GM18508 (cell line): ENCODE results near the gene DACT2.

Experiments
- ATAC-seq: cut with Tn5 transposase; IDR thresholded peaks from one replicate; pipeline ENCODE4 v1.9.1; 2021; ENCODE audit warnings: moderate number of reproducible peaks; ENCODE audit not compliant: insufficient read depth, unreplicated experiment

DACT2 gene

DNA sequence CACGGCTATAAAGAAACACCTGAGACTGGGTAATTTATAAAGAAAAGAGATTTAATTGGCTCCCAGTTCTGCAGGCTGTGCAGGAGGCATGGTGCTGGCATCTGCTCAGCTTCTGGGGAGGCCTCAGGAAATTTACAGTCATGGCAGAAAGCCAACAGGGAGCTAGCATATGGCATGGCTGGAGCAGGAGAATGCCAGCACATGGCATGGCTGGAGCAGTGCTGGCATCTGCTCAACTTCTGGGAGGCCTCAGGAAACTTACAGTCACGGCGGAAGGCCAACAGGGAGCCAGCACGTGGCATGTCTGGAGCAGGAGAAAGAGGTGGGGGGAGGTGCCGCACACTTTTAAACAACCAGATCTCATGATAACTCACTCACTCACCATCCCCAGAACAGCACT, 32.5 kb upstream of the DACT2 start:
- ATAC-seq, result no peak

DNA sequence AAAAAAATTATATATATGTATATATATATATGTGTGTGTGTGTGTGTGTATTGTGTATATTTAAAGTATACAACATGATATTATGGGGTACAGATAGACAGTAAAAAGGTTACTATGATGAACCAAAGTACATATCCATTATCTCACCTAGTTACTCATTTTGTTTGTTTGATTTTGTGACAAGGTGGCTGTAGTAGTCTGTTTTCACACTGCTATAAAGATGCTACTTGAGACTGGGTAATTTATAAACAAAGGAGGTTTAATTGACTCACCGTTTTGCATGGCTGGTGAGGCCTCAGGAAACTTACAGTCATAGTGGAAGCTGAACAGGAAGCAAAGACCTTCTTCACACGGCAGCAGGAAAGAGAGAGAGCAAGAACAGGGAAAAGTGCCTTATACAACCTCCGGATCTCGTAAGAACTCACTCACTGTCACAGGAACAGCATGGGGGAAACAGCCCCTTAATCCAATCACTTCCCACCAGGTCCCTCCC, 30.2 kb upstream of the DACT2 start:
- no peak for ATAC-seq

DNA sequence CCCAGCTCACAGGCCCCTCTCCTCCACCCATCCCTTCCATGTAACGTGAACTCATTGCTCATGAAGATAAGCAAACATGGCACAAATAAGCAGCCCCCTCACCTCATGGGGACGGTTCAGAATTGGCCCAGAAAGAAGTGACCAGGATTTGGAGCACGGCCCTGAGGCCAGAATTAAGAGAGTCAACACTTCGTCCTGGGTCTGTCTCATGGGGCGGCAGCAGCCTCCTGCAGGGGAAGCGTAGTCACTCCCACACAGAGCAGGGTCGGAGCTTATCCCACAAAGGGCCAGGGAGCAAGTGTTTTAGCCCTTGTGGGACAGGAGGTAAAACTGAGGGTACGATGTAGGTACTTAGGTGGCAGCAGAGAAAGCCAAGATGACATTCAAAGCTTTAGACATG, 28.6 kb upstream of the DACT2 start:
- ATAC-seq, result no peak

DNA sequence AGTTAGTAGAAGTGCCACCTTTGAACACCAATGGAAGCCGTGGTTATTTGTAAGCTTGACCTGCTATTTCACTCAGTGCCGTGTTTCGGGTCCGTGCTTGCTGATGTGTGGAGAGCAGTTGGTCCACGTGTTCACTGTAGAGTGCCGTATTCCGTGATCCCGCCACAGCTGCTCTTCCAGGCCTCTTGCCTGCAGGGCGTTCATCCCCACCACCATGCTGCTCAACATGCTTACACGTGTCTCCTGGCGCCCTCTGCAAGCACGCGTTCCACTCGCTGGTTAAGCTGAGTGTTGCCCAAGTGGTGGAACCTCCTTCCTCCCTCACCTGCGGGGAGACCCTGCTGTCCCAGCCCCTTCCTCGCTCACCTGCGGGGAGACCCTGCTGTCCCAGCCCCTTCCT, 28.0 kb upstream of the DACT2 start:
- no peak for ATAC-seq

- no peak for ATAC-seq
Observed at GRCh38 chr6:168347053-168347452, 27.5 kb upstream of the DACT2 start.

DNA sequence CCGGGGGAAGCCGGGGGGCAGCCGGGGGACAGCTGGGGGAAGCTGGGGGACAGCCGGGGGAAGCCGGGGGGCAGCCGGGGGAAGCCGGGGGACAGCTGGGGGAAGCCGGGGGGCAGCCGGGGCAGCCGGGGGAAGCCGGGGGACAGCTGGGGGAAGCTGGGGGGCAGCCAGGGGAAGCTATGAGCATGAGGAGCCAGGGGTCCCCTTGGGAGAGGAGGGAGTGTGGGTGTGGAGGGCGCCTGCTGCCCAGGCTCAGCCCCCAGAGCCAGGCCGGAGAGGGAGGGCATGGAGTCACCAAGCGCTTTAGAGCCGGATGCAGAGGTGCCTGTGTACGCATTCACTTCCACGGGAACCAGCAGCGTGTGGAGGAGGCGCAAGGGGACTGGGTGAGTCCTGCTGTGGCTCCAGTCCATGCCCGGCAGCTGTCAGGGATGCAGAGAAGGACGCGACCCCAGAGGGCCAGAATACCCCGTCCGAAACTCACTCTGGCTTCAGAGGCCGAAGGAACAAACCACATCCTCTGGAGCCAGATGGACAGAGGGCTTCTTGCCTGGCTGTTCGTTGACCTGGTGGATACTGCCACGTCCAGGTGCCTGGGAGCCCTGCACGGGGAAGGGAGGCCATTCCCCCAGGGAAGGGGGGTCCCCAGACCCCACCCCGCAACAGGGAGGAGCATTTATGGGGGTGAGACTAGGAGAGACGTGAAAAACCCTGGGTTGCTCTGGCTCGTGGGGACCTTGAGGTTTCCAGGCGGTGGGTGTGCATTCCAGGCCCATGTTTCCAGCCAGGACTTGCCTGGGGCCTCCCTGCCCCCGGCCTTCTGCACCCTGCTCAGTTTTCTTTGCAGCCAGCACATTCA, 26.5 kb upstream of the DACT2 start:
- no peak for ATAC-seq

DNA sequence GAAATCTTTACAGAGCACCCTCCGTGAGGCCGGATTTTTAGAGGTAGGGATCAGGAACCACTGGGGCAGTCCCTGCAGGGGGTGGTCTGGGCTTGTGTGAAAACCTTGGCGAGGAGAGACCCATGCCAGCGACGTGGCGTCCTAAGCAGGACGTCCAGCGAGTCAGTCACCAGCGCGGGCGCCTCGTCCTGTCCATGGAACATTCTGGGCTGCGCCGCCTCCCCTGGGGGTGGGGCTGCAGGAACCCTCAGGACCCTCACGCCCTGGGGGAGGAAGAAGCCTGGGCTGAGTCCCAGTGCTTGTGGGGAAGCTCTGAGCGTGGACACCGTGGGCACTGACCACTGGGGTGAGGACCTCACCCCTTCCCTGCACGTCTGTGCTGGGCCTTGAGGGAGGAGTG, 25.7 kb upstream of the DACT2 start:
- no peak for ATAC-seq

DNA sequence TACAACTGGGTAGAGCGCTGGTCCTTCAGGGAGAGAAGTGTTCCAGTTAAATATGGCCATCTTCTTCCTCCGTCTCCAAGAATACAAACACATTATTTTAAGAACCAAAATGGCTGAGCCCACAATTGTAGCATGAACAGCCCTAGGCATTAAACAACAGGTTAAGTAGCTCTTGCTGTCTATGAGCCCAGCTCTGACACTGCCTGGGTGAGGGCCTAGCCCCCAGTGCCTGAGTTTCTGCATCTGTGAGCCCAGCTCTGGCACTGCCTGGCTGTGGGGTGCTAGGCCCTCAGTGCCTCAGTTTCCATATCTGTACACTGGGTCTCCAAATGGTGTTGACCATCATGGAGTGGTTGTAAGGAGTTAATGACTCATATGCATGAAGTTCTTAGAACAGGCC, 24.8 kb upstream of the DACT2 start:
- ATAC-seq, result no peak

GRCh38 chr6:168343239-168344150, 23.9 kb upstream of the DACT2 start:
- ATAC-seq, result no peak

- no peak for ATAC-seq
Observed at GRCh38 chr6:168342636-168343035, 23.1 kb upstream of the DACT2 start.

- no peak for ATAC-seq
Observed at GRCh38 chr6:168341280-168341900, 21.8 kb upstream of the DACT2 start.

GRCh38 chr6:168340819-168341218, 21.2 kb upstream of the DACT2 start:
- no peak for ATAC-seq

GRCh38 chr6:168338777-168339176, 19.2 kb upstream of the DACT2 start:
- no peak for ATAC-seq

DNA sequence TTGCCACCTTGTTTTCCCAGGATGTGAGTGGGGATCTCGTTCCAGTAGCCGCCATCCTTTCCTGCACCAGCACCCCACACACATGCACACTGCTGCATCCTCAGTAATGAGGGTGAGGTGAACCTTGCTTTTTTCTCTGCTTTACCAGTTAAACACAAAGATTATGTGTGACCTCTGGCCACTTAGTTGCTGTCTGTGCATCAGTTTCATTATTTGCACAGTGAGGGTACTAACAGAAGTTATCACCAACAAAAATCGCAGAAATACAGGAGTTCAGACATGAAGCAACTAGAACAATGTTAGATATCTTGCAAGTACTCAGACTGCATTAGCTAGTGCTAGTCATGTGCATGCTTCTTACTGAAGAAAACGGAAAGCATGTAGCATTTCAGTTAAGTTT, 17.4 kb upstream of the DACT2 start:
- no peak for ATAC-seq

- no peak for ATAC-seq
Observed at GRCh38 chr6:168333989-168334388, 14.4 kb upstream of the DACT2 start.

DNA sequence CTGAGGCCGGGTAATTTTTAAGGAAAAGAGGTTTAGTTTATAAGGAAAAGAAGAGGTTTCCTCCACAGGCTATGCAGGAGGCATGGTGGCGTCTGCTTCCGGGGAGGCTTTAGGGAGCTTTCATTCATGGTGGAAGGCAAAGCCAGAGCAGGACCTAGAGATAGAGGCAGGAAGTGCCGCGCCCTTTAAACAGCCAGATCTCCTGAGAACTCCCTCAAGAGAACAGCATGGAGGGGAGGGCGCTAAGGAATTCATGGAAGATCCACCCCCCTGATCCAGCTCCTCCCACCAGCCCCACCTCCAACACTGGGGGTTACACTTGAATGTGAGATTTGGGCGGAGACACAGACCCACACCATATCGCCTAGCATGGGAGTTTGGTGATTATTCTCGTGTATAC, 13.9 kb upstream of the DACT2 start:
- ATAC-seq, result no peak

DNA sequence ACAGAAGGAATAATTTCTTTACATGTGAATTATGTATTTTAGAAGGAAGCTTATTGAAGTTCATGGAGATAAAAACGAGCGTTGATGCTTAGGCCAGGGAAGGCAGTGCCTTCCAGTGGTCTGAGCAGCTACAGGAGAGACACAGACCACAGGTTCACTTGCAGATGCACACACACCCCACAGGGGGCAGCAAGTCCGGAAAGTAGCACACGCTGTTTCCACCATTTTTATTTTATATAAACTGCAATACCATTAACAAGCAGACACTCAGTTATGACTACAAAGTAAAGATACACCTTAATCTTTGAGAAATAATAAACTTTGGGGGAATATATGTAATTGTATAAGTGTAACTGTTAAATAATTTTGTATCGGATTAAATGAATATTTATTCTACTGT, 13.5 kb upstream of the DACT2 start:
- ATAC-seq, result no peak

GRCh38 chr6:168332020-168332419, 12.4 kb upstream of the DACT2 start:
- no peak for ATAC-seq

- no peak for ATAC-seq
Observed at GRCh38 chr6:168331058-168331457, 11.5 kb upstream of the DACT2 start.

DNA sequence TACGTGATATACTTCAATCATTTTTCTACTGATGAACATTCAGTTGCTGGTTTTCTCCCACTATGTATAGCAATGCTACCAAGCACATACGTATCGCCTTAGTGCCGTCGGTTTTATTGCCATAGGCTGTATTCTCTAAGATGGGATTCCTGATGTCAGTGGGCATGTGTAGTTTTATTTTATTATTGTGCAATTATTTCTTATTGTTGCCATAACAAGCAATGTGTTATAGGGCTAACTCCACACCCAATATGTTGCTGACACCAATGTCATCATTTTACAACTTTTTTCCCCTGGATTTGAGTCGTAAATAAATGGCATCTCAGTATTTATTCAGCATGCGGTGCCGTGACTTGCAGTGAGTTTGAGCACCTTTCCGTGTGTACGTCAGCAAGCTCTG, 10.8 kb upstream of the DACT2 start:
- ATAC-seq, result no peak

DNA sequence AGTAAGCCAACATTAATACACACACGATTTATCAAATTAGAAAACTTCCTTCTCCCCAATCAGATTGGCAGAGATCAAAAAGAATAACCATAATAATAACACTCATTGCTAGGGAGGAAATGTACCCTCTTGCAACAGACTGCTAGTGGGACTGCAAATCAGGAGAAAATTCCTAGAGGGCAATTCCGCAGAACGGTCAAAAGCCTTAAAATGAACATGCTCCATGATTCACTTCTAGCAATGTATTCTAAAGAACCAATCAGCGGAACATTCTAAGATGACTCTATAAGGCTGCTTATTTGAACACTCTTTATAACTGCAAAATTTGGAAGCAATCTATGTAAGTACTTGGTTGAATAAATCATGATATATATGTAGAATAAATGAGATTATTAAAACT, 8.5 kb upstream of the DACT2 start:
- ATAC-seq, result no peak
